Astrocyte (in vitro differentiated cells and primary cell): ENCODE data around the gene POLR1E.

Experiments
- CTCF ChIP-seq: IDR thresholded peaks from 2 replicates; pipeline ENCODE4 v1.5.1; 2011; ENCODE audit warnings: low read depth, mild to moderate bottlenecking, inconsistent platforms, low read length, moderate library complexity; ENCODE audit not compliant: insufficient read depth
- EZH2 ChIP-seq: IDR thresholded peaks from 2 replicates; pipeline ENCODE4 v1.6.1; 2012; ENCODE audit warnings: mild to moderate bottlenecking, low read length, inconsistent platforms; ENCODE audit not compliant: insufficient read depth

DNA sequence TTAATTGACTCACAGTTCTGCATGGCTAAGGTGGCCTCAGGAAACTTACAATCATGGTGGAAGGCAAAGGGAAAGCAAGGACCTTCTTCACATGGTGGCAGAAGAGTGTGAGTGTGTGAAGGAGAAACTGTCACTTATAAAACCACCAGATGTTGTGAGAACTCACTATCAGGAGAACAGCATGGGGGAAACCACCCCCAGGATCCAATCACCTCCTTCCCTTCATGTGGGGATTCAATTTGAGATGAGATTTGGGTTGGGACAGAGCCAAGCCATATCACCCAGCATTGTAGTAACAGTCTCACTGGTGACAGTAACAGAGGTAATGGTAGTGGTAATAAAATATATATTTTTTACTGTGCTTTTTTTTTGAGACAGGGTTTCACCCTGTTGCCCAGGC, 38.6 kb upstream of the POLR1E start:
- TF ChIP-seq CTCF (no peak), EZH2 (no peak)
